Keratinocyte (primary cell): Measurements from ENCODE around the gene SMCO4.

ENCODE experiments used
- EZH2 ChIP-seq: IDR thresholded peaks from one replicate; pipeline ENCODE4 v1.6.1; 2012; ENCODE audit warnings: inconsistent platforms, mild to moderate bottlenecking, low read length, moderate library complexity
- TF ChIP-seq, protein P1 (sequence below), 3 experiments: IDR thresholded peaks in 1 of 3; conservative IDR thresholded peaks in 1 of 3; optimal IDR thresholded peaks in 1 of 3; 2 replicates in 2 of 3; 3 replicates in 1 of 3; pipeline versions ENCODE3 to v1.5.1; 2011; ENCODE audit warnings: low read length in 3 of 3, mild to moderate bottlenecking in 3 of 3, moderate library complexity in 2 of 3, control low read depth in 1 of 3, inconsistent platforms in 1 of 3; ENCODE audit not compliant: insufficient read depth in 2 of 3; ENCODE audit errors: extremely low read depth in 1 of 3

DNA sequence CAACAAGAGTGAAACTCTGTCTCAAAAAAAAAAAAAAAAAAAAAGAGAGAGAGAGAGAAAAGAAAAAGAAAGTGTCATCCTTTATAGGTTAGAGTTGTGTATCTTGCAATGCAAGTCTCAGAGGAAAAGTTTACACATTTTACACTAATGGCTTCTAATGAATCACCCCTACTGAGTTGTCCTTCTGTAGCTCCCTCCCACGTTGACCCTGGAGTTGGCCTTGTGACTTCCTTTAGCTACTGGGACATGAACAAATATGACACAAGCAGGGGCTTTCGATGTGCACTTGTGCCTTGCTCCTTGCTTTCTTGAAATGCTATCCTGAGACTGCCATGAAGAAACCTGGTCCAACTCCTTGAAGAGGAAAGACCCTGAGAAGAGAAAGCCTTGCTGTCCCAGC lies 2.4 kb upstream of the SMCO4 start:
- TF ChIP-seq, protein P1, sequence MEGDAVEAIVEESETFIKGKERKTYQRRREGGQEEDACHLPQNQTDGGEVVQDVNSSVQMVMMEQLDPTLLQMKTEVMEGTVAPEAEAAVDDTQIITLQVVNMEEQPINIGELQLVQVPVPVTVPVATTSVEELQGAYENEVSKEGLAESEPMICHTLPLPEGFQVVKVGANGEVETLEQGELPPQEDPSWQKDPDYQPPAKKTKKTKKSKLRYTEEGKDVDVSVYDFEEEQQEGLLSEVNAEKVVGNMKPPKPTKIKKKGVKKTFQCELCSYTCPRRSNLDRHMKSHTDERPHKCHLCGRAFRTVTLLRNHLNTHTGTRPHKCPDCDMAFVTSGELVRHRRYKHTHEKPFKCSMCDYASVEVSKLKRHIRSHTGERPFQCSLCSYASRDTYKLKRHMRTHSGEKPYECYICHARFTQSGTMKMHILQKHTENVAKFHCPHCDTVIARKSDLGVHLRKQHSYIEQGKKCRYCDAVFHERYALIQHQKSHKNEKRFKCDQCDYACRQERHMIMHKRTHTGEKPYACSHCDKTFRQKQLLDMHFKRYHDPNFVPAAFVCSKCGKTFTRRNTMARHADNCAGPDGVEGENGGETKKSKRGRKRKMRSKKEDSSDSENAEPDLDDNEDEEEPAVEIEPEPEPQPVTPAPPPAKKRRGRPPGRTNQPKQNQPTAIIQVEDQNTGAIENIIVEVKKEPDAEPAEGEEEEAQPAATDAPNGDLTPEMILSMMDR (optimal IDR thresholded peaks at IDR 0.05 in 1 of 3, IDR thresholded peaks at IDR 0.05 in 1 of 3, conservative IDR thresholded peaks at IDR 0.05 in 1 of 3; ENCODE audit: extremely low read depth in 1 of 3, insufficient read depth in 2 of 3, low read length in 3 of 3), result no peak
- no peak for TF ChIP-seq EZH2
